GM19397 (cell line): Measurements from ENCODE around the gene MRTFB.

Source experiments
- ATAC-seq: cut with Tn5 transposase; IDR thresholded peaks from one replicate; pipeline ENCODE4 v1.9.1; 2021; ENCODE audit warnings: mild to moderate bottlenecking, moderate library complexity; ENCODE audit not compliant: unreplicated experiment

The MRTFB gene

GRCh38 chr16:14283786-14284185 lies 212.7 kb downstream of the MRTFB start:
- ATAC-seq = no peak

DNA sequence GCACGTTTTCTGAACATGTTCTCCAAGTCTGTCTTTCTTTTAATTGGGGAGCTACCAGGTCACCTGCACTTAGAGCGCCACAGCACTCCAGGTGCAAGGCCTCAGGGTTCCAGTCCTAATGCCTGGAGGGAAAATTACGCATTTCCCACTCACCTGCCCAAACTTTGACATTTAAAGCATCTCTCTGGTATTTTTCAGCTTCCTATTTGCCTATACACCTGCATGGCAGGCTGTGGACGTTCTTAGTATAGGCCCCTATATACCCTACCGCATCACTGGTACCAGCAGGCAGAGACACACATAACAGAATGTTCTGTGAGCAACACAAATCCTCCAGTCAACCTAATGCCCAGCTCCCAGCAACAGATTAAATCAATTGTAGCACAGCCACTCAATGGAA lies 213.3 kb downstream of the MRTFB start:
- ATAC-seq = no peak

DNA sequence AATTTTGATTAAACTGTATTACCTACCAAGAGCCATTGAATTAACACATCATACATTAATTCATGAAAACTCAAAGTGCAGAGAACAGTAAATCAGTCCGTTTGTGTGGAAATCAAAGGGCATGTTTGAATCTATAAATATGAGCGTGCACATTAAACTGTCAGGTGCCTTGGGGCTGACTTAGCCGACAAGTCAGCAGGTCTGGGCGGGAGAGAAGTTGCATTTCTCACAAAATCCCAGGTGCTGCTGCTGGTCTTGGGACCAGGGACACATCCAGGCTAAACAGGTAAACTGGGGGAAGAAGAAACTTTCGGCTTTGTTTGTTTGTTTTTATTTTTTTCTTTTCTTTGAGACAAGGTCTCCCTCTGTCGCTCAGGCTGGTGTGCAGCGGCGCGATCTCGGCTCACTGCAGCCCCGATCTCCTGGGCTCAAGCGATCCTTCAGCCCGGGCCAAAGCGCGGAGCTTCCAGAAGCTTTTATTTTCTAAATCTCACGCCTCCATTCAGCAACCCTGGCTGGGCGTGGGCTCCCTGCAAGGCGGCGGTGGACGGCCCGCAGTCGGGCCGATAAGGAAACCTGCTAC lies 213.9 kb downstream of the MRTFB start:
- ATAC-seq = peak; percentile 39

DNA sequence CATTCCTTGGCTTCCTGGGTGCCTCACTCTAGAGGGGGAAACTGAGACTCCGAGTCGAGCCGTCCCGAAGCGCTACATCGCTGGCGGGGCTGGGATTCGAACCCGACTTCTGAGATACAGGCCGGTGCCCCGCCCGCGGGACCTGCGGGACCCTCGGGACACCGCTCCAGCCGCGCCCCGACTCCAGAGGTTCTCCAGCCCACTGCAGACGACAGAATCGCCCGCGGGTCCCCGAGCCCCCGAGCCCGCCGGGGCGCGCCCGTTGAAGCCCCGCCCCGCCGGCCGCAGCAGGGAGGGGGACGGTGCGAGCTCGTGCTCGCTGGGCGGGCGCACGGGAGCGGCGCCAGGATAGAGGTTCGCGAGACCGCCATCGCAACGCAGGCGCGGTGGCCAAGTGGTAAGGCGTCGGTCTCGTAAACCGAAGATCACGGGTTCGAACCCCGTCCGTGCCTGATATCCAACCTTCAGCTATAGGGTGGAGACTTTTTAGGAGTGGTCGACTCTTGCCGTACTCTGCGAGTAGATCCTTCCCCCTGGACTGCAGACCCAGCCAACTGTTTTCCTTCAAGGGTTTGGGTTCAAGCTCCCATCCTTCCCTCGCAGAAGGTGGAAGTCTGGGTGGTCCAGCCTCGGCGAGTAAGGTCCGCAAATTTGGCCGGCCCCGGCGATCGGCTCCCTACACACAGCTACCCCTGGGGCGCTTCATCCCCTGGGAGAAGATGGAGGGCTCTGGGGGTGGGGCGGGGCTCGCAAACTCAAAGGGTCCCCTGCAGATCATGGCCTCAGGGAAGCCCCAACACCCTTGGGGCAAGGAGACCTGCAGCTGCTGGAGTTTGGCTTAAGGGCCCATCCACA lies 214.6 kb downstream of the MRTFB start:
- peak; percentile 84 for ATAC-seq

DNA sequence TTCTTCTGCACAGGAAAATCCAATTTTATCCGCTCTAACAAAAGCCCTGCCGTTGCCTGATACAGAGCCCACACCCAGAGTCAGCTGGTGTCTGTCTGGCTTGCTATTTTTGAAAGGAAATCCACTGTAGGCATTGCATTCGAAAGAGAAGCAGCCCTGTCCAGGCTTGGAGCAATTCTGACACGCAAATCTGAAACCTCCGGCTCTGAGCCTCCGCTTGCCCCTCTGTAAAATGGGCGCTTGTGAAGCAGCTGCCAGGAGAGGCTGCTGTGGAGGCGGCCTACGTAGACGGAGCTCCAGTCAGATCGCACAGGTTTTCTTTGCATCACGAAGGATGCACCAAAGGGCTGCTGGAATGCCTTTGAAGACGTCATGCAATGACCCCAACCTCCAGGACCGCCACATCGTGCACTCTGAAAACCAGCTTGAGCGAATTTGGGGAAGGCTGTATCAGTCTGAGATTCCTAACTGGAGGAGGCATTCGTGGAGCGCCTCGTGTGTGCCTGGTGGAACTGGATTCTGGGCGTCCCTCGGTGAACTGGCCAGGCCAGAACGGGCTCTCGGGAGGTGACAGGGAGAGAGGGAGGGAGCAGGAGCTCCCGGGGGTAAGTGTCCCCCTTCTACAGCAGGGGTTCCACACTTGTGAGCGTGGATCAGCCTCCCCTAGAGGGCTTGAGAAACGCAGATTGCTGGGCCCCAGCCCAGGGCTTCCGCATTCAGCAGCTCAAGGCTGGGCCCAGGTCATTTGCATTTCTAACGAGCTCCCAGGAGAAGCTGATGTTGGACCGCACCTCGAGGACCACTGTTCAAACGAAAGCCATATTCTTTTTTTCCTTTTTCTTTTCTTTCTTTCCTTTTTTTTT lies 215.5 kb downstream of the MRTFB start:
- ATAC-seq = no peak

- ATAC-seq = no peak
These were observed 218.7 kb downstream of the MRTFB start for GRCh38 chr16:14289692-14290340.

DNA sequence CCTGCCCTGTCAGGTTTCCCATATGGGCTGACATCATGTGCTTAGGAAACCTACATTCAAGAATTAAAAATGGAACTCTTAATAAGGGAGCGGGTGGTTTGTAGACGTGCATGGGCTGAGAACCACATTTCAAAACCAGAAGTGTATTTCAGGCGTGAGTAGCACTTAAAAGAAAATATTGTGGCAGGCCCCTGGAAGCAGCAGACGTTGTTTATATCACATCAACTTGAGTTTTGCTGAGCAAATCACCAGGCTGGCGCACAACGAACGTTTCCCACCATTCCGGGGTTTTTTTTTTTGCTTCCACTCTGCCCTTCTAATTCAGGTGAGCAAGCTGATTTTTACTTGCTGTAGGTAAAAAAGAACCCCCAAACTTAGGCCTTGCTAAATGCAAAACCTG lies 220.2 kb downstream of the MRTFB start:
- no peak for ATAC-seq

DNA sequence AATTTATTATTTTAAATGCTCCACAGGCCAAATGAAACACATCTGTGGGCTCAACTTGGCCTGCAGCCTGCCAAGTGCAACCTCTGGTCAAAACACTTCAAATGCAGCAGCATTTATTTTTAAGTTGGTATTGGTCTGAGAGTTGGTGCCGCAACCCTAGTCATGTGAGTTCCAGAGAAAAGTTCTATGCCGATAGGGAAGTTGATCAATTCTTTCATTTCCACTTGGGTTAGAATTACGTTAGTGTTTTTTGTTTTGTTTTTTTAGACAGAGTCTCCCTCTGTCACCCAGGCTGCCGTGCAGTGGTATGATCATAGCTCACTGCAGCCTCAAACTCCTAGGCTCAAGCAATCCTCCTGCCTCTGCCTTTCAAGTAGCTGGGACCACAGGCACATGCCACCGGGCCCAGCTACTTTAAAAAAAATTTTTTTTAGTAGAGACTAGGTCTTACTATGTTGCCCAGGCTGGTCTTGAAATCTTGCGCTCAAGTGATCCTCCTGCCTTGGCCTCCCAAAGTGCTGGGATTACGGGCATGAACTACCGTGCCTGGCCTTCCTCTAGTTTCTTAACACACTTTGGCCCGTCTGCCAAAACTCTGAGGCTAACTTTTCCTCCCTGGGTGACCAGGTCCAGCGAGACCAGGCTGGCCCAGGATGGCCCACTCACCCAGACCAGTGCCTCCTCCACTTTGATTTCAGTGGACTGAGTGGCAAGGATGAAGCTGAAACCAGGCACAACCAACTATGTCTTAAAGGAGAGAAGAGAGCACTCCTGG lies 221.1 kb downstream of the MRTFB start:
- ATAC-seq = no peak

DNA sequence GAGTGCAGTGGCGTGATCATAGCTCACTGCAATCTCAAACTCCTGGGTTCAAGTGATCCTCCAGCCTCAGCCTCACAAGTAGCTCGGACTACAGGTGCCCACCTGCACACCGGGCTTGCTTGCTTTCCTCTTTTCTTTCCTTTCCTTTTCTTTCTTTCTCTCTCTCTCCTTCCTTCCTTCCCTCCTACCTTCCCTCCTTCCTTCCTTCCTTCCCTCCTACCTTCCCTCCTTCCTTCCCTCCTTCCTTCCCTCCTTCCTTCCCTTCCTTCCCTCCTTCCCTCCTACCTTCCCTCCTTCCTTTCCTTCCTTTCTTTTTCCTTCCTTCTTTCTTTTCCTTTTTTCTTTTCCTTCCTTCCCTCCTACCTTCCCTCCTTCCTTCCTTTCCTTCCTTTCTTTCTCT lies 225.5 kb downstream of the MRTFB start:
- ATAC-seq = no peak

DNA sequence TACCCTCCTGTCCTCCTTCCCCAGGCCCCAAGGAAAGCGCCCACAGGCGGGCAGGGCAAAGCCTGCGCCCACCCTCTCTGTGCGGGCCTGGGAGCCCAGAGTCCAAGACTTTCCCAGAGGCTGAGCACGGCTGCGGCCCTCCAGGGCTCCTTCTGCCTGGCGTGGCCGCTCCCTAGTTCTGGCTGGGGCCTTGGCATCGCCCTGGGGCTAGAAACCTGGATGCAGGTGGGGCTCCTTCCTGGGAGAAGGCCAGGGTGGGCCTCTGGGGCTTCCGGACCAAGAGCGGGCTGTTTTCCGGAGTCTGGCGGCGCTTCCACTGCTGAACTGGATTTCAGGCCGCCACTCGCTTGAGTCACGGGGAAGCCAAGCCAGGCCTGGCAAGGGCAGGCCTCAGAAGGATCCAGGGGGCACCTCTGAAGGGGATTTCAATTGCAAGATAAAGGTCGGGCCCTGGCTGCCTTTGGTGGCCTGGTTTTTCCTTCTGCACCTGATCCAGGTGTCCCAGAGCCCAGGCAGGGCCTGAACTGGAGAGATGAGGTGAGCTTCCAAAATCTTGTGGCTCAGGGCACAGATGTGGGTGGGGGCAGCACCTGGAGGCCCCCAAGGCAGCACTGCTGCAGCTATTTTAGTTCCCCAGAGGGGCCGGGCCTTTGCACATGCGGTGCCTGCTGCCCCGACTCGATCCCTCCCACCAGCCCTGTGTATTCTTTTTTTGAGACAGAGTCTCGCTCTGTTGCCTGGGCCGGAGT lies 227.4 kb downstream of the MRTFB start:
- no peak for ATAC-seq

DNA sequence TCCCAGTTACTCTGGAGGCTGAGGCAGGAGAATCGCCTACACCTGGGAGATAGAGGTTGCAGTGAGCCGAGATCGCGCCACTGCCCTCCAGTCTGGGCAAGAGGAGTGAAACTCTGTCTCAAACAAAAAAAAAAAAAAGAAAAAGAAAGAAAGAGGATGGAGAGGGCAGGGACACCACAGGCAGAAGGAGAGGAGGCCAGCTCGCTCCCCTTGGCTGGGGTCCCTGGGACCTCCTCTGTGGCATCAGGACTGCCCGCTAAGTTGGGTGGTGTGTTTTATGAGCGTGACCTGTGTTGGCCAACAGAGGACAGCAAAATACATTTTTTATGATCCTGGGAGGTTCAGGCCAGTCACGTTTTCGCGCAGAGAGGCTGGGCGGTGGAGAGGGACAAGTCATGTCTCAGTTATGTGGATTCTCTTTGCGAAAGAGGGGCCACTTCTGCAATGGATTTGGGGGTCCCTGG lies 229.6 kb downstream of the MRTFB start:
- ATAC-seq = no peak

DNA sequence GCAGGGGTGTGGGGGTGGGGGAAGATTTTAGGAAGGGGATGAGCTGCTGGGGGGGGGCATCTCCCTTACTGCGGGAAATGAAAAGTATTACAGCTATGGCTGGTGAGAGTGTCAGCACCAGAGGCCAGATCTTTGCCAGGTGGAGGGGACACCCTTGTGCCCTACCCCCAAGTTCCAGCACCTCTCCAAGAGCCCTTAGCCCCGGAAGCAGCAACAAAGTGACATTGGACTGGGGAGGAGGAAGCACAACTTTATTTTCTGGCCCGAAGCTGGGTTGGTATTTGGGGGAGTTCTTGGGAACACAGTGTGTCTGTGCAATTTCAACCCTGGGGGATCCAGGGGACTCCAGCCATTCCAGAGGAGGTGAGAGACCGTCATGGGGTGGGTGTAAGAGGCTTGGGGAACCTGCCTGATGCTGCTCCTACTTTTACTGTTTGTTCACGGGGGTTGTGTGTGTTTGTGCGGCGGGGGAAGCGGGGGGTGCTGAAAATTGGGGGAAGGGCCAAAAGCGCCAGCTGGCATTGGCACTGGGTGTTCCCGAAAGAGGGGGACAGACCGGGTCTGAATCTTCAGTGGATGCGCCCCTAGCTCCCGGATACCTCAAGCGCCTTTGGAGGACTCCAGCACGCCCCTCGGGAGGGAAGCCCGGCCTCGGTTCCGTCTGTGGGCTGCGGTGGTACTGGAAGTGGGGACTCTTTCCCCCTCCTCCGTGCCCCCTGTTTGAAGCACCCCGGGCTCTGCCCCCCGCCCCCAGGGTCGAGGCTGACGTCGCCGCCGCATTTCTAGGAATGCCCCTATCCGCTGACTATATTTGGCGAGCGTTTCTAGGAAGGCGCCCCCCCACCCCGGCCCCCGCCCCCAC lies 230.3 kb downstream of the MRTFB start:
- ATAC-seq = no peak

DNA sequence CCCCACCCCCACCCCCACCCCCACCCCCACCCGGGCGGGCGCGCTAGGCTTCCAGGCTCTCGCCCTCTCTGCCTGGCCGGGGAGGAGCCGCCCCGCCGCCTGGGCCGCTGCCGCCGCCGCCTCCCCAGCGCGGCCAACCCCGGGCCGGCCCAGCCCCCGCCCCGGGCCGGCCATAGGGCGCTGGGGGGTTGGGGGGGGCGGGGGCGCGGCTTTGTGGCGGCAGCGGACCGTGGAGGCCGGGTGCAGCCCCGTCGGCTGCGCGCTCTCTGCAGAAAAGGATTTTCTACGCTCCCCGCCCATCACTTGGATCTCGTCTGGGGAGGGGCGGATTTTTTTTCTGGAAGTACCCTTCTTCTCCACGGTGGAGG lies 230.9 kb downstream of the MRTFB start:
- peak; percentile 73 for ATAC-seq

DNA sequence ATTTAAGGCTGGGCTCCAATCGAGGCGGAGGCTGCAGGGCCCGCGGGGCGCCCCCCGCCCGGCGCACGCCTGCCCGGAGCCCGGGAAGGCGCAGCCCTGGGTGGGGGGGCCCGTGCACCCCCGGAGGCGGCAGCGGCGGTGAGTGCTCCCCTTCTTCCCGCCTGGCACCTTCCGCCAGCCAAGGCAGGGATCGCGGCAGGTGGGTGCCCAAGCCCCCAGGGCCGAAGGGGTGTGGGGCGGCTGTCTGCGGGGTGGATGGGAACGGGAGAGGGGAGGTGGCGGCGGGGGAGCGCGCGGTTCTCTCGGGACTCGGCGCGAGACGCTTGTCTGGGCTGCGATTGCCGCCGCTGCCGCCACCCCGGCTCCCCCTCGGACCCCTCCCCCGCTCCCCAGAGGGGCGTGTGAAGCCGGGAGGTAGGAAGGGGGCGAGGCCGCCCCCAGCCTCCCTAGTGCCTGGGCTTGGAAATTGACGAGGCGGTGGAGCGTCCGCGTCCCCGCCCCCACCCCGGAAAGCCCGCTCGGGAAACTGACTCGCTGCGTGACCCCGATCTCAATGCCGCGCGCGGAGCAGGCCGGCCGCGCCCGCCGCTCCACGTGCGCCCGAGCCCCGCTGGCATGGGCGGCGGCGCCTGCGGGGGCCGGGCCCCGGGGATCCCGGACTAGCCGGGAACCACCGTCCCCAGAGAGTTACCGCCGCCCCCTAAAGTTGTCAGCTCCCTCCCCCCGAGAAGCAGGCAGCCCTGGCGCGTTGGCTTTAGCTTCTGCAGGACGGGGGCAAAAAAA lies 231.5 kb downstream of the MRTFB start:
- ATAC-seq = peak; percentile 33

- no peak for ATAC-seq
These were observed 232.1 kb downstream of the MRTFB start for GRCh38 chr16:14303182-14303618.

DNA sequence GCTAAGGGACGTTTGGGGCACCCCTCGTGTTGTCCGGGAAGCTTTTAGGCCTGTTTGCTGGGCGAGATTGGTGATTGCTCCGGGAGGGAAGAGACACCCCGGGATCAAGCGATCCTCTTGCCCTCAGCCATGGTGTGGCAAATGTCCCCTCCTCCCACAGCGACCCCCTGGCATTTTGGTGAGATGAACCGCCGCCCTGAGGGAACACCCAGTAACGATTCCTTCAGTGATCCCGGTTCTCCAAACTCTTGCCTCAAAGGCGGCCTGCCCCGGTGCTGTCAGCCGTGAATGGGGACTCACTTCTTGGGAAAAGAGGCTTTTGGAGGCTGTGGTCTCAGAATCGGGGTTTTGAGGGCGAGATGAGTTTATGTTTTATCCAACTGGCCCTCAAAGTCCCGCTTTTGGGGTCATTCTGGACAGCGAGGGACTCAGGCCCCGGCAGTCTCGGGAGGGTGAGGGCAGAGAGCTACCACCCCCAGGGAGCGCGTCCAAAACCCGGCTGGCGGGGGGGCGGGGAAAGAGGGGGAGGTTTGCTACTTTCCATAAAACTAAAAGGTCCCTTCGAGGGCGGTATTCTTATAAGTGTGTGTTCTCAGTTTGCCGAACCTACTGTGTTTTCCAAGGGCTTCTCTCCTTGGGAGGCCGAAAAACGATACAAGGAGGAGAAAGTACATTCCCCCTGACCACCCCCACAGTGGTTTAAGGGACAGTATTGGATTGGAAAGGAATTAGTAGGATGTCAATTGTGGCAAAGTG lies 232.7 kb downstream of the MRTFB start:
- no peak for ATAC-seq

DNA sequence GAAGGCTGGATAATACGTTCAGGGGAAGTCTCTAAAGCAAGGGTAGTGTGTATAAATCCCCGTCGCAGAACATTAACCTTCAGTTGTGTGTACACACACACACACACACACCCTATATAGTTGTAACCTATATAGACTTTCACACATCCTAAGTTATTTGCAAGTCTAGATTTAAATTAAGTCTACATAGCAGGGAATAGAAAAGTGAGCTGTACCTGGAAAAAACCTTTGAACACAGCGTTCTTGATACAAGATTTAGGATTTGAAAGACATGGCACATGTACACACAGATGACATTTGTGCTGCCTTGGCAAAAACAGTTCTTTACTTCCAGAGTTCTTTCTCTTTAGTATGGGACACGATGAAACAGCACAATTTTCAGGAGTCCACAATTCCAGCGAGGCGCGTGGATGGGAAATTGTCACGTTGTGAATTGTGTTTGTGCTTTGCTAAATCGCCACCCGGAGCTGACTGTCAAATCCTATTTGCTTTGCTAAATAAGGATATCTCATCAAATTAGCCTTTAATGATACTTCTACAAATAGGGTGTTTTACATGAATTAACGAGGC lies 233.9 kb downstream of the MRTFB start:
- no peak for ATAC-seq
